ENCODE measurements around the gene ZNF407. TPM values are rescaled to one million over a fixed set of nuclear protein-coding genes. Genes with fewer than 3 reads are reported as not detected.

The ZNF407 gene
- total RNA-seq, 1 donor from 2014 or later: 13.5 TPM

- DNase-seq (ENCODE audit: low read depth, low spot score): no peak
Measured at GRCh38 chr18:74828200-74828599, 230.5 kb downstream of the ZNF407 start.

DNA sequence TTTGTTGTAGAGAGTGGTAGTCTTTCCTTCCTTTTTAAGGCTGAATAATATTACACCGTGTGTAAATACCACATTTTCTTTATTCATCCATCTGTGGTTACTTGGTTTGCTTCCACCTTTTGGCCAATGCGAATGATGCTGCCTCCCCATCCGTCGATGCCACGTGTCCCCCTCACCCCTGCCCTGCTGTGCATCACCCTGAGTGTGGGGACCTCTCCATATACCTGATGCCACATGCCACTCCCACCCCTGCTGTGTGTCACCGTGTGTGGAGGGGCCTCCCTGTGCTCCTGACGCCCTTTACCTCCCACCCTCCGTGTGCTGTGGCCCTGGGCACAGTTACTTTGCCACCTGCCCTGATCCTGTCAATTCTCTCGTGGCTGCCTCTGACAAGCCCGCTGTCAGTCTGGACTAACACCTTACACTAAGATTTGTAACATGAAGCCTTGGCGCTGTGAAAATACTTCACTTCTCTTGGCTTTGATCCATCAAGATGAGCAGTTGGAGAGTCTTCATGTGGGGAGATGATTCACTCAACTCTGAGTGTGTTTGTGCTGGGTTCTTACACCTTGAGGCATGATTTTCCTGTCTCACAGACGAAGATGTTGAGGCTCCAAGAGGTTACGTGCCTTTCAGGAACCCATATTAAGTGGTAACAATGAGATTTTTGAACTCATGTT lies 234.0 kb downstream of the ZNF407 start:
- DNase-seq (ENCODE audit: low read depth, low spot score): no peak

DNA sequence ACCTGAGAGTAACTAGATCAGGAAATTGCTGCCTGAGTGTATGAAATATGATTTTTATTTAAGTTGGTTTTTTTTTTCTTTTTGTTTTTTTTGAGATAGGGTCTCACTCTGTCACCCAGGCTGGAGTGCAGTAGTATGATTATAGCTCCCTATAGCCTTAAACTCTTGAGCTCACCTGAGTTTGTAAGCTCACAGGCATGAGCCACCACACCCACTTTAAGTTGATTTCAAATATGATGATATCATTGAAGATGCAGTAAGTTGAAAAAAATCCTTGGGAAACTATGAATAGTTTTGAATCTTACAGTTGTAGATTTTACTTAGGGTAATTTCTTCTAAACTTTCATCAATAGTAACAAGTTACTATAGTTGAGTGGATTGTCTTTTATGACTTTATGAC lies 234.7 kb downstream of the ZNF407 start:
- no peak for DNase-seq (ENCODE audit: low read depth, low spot score)

DNA sequence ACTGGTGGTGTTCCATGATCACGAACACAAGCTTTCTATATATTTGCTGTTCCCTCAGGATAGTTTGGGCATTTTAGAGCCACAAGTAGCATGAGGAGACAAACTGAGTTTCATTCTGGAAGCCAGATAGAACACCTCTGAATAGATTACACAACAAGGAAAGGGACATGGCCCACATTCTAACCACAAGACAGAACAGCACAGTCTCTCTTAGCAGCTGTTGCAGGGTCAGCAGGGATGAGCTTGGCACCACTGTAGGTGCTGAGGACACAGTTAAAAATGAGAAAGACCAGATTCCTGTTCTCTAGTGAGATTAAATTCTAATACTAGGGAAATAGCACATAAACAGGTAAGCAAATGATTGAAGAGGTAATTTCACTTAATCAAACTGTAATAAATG lies 235.3 kb downstream of the ZNF407 start:
- no peak for DNase-seq (ENCODE audit: low read depth, low spot score)

GRCh38 chr18:74834424-74835309 lies 237.0 kb downstream of the ZNF407 start:
- DNase-seq (ENCODE audit: low read depth, low spot score): peak; percentile 29

- no peak for DNase-seq (ENCODE audit: low read depth, low spot score)
Measured at GRCh38 chr18:74836296-74837139, 238.8 kb downstream of the ZNF407 start.

- DNase-seq (ENCODE audit: low read depth, low spot score): no peak
Measured at GRCh38 chr18:74840492-74841167, 243.0 kb downstream of the ZNF407 start.

DNA sequence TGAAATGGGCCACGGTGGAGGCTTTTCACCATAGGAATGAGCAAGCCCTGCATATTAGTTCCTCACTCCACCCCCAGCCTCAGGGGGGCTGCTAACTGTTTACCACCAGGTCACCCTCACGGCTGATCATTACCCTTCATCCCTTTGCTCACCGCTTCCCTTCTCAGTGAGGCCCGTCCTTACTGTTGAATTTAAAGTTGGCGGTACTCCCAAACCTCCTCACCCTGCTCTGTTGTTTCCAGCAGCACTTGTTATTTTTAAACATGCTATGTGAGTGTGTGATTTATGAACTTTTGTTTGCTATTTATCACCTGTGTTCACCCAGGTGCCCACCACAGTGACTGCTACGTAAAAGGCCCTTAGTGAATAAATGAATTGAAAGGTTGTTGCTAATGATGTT lies 243.6 kb downstream of the ZNF407 start:
- DNase-seq (ENCODE audit: low read depth, low spot score): no peak

GRCh38 chr18:74849301-74849700 lies 251.6 kb downstream of the ZNF407 start:
- no peak for DNase-seq (ENCODE audit: low read depth, low spot score)

- no peak for DNase-seq (ENCODE audit: low read depth, low spot score)
Measured at GRCh38 chr18:74856434-74856833, 258.8 kb downstream of the ZNF407 start.

GRCh38 chr18:74856928-74857327 lies 259.3 kb downstream of the ZNF407 start:
- DNase-seq (ENCODE audit: low read depth, low spot score): no peak

- DNase-seq (ENCODE audit: low read depth, low spot score): no peak
Measured at GRCh38 chr18:74857901-74858300, 260.2 kb downstream of the ZNF407 start.

DNA sequence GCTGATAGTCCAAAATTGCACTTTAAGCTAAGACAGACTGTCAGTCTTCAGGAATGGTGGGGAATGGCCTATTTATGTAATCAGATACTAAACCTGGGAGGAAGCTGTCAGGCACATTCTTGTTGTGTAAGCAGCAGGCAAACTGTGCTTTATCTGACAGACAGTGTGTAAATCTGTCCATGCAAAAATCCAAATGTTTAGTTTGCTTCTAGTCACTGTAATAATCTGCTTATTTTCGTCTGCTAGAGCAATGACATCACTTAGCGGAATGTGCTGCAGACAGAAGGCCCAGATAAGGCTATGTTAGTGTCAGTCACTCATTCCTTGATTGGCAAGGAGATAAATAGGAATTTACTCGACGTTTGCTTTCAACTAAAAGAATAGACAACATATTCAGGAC lies 263.5 kb downstream of the ZNF407 start:
- DNase-seq (ENCODE audit: low read depth, low spot score): no peak

DNA sequence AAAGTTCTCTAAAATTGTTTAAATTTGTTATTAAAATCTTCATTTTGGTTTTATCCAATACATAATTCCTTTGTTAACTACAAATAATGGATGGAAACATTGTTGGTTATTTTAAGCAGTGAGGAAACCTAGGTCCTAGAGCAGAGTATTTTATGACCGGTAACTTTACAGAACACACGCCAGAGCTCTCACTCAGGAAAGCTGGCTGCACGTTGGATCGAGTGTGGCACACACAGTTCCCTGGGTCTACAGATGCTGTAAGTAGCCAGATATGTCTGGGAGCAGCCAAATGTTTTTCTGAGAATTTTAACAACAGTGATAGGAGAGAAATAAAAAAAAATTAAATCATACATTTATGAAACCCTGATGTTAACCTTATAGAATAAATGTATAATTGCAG lies 264.4 kb downstream of the ZNF407 start:
- no peak for DNase-seq (ENCODE audit: low read depth, low spot score)

- no peak for DNase-seq (ENCODE audit: low read depth, low spot score)
Measured at GRCh38 chr18:74866577-74866976, 268.9 kb downstream of the ZNF407 start.

GRCh38 chr18:74868461-74868860 lies 270.8 kb downstream of the ZNF407 start:
- DNase-seq (ENCODE audit: low read depth, low spot score): no peak

DNA sequence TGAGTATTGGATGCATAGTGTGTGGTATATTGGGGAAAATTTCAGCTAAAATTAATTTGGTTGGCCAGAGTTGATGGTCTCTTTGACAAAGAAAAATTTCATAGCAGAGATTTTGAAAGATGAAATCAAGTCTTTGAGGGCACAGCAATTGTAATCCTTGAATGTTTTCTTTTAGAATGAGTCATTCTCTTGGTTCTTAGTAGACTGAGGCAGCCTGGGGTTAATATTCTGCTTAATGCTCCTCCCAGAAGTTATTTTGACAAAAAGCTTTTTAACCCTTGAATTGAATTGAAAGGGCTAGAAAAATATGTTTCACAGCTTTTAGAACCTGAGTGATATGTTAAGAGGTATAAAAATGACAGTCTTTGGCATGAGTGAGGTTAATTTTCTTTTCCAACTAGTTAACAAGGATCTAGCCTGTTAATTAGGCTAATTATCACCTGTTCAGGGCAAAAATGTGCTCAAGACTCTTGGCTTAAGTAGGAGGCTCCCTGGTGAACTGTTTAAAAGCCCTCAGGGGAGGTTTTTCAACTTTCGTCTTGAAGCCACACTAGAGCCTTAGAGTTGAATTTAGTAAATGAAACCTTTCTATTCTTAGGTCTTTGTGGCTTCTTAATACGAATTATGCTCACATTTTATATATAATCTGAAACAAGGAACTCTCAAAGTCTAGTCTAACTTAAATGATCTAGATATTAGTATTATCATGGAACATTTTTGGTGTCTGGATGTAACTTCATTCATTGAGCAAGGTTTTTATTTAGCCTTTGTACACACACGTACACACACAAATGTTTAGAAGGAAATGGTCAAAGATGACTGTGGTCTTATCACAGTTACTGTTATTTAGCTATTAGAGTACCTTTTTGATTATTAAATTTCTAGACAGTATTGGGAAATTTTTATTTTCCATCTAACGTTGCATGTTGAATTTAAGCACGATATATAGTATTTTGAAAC lies 272.5 kb downstream of the ZNF407 start:
- DNase-seq (ENCODE audit: low read depth, low spot score): no peak

DNA sequence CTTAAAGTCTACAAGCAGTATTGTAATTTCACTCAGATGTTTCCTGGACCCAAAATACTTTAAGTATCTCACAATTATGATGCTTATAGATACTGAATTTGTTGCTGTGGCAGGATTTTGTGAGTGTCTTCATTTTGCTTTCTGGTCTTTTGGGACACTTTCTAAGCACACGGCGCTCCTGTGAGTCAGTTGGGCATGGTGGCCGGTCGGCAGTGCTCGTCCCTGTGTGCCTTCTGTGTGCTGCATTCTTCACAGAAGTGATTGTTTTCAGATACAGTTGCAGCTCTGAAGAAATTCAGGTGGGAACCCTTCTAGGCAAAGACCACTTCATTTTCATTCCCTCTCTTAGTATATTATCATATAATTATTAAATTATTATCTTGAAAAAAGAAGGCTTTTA lies 273.3 kb downstream of the ZNF407 start:
- DNase-seq (ENCODE audit: low read depth, low spot score): no peak

- DNase-seq (ENCODE audit: low read depth, low spot score): no peak
Measured at GRCh38 chr18:74873629-74874028, 276.0 kb downstream of the ZNF407 start.

- no peak for DNase-seq (ENCODE audit: low read depth, low spot score)
Measured at GRCh38 chr18:74874351-74874750, 276.7 kb downstream of the ZNF407 start.

Data from pulmonary artery endothelial cell (primary cell).